HG02884 (cell line): ENCODE results near the gene LYRM4.

Experiments
- ATAC-seq: cut with Tn5 transposase; IDR thresholded peaks from one replicate; pipeline ENCODE4 v1.9.1; 2021; ENCODE audit warnings: mild to moderate bottlenecking, moderate library complexity; ENCODE audit not compliant: unreplicated experiment

LYRM4 gene

GRCh38 chr6:5059036-5059896 is 201.5 kb downstream of the LYRM4 start:
- ATAC-seq, result no peak
